Midbrain (tissue), 1 donor: Measurements from ENCODE around the gene HECW1.

Experiments
- DNase-seq: peaks from one replicate; lab custom pipeline; 2025; lab: John Stamatoyannopoulos, UW

Gene HECW1

GRCh38 chr7:43148161-43148731, 35.8 kb downstream of the HECW1 start:
- DNase-seq, result no peak

- no peak for DNase-seq
Measured at GRCh38 chr7:43151076-43151475, 38.6 kb downstream of the HECW1 start.

DNA sequence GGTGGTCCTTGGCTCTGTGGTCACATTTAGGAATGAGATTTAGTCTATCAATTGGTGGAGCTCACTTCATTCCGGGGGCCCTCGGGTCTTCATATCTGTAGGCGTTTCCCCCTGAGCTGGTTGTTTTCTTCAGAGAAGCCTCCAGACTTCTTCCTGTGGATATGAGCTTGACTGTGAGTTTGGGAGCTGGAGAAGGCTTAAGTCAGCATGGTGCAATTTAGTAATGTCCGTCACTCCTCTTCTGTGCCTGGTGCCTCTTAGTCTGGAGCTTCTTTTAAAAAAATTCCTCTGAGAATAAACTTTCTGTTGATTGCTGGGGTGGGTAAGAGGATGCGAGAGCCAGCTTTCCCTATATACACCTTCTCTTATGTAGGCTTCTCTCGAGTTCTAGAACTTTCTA, 40.2 kb downstream of the HECW1 start:
- DNase-seq, result no peak

DNA sequence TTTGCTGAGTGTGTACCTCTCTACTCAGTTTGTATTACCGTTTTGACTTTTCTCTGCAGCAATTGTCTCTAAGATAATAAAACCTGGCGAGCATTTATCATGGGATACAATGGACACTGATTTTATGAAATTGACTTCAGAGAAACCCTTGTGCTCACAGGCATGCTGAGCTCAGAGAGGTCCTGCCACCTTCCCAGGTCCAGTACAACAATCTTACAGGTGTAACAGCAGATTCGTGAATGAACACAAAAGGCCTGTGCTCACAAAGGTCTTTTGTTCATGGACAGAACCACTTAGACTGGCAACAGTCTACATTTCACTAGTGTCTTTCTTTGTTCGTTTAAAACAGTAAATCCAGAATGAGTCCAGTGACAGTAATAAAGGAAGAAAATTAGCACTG, 43.2 kb downstream of the HECW1 start:
- no peak for DNase-seq

- DNase-seq, result no peak
Measured at GRCh38 chr7:43163885-43164284, 51.4 kb downstream of the HECW1 start.

GRCh38 chr7:43164757-43165156, 52.3 kb downstream of the HECW1 start:
- peak; percentile 31 for DNase-seq

- DNase-seq, result no peak
Measured at GRCh38 chr7:43166686-43167085, 54.2 kb downstream of the HECW1 start.

- no peak for DNase-seq
Measured at GRCh38 chr7:43169076-43169475, 56.6 kb downstream of the HECW1 start.

- no peak for DNase-seq
Measured at GRCh38 chr7:43170571-43170970, 58.1 kb downstream of the HECW1 start.

DNA sequence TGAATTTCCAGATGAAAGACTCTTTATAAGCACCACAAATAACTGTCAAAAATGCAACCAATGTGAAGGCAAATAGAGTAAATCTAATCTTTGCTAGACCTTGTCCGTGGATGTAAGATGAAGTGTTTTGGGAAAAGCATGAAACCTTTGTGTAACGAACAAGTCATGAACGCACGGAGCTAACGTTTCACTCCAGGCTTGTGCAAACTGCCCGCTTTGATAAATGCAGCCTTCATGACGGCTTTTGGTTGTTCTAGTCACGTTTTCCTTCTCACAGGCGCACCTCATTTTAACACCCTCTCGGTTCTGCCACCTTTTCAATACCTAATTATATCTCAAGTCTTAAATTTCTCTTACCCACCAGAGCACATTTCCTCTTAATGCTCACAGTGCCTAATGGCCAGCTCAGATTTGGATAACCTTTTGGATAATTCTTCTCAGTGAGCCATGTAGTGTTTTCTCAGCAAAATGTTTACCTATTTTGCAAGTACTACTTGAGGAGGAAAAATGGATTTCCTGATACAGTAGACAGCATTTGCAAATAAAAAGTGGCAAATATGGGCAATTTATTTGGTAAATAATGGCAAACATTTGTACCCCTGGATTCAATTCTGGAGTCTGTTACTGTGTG, 63.2 kb downstream of the HECW1 start:
- no peak for DNase-seq

GRCh38 chr7:43179393-43179792, 66.9 kb downstream of the HECW1 start:
- DNase-seq, result no peak

DNA sequence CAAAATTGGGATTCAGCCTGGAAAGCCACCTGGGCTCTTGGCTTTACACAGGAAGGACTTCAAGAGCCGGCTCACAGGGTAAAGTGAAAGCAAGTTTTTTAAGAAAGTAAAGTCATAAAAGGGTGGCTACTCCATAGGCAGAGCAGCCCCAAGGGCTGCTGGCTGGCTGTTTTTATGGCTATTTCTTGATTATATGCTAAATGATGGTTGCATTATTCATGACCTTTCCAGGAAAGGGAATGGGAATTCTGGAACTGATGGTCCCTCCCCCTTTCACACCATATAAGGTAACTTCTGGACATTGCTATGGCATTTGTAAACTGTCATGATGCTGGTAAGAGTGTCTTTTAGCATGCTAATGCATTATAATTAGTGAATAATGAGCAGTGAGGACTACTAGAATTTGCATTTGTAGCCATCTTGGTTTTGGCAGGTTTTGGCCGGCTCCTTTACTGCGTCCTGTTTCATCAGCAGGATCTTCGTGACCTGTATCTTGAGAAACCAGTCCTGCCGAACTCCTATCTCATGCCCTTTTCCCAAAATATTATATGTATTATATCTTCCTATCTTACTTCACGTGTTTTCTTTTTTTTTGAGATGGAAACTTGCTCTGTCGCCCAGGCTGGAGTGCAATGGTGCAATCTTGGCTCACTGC, 80.5 kb downstream of the HECW1 start:
- DNase-seq, result no peak

GRCh38 chr7:43193893-43194292, 81.4 kb downstream of the HECW1 start:
- DNase-seq, result no peak

DNA sequence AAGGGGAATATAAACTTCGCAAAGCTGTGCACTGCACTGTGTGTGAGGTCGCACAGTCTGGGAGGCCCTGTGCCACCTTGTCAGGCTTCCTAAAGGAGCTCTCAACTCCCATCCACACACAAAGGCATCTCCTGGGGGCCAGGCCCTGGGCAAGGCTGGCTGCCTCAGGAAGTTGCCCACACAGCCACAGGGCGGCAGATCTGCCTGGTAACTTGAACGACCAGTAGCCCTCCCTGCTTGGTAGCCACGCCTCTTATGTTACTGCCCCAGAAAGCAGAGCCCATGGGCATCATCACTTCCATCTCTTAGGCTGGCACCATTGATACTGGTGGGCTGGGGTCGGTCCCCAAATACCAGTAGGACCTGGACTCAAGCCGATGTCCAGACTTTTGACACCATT, 82.8 kb downstream of the HECW1 start:
- no peak for DNase-seq

DNA sequence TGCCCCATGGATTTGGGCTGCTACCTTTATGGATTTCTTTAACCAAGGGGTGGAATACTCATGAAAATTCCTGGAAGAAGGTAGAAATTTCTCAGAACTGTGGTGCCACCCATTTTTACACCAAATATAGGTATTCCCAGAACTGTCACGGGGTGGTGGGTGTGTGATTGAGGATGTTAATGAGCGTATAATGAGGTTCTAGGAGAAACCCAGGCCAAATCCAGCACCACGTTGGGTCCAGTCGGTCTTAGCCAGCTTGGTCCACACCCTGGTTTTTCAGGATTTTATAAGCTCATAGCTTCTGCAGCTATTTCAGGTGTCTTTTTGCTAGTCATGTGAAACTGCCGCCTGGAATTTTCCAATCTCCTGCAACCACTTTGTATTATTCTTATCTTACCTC, 83.3 kb downstream of the HECW1 start:
- no peak for DNase-seq

DNA sequence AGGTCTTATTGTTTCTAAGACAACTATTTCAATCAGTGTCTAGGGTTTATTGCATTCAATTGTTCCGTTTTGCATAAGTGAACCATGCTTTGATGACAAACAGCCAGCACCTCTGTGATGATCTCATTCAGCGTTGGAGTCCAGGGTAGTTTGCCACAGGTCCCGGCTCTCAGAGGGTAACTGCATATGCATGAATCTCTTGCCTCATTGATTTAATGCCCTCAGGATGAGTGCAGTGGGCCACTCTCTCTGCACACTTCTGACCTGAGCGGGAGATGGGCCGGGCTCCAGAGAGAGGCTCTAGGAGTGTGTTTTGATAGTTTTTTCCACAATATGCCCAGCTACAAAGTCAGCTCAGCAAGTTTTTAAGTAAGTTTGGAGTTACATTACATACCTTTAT, 83.9 kb downstream of the HECW1 start:
- no peak for DNase-seq

DNA sequence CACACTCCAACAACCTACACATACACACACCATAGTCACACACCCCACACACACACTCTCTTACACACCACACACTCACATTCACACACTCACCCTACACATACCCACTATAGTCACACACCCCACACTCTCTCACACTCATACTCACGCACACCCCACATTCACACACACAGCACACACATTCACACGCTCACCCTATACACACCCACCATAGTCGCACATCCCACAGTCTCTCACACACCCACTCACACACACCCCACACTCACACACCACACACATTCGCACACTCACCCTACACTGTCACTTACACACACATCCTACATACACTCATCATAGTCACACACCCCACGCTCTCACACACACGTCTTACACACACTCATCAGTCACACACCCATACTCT, 85.6 kb downstream of the HECW1 start:
- no peak for DNase-seq

GRCh38 chr7:43198599-43199090, 86.2 kb downstream of the HECW1 start:
- DNase-seq, result no peak

- no peak for DNase-seq
Measured at GRCh38 chr7:43199371-43200160, 87.1 kb downstream of the HECW1 start.

DNA sequence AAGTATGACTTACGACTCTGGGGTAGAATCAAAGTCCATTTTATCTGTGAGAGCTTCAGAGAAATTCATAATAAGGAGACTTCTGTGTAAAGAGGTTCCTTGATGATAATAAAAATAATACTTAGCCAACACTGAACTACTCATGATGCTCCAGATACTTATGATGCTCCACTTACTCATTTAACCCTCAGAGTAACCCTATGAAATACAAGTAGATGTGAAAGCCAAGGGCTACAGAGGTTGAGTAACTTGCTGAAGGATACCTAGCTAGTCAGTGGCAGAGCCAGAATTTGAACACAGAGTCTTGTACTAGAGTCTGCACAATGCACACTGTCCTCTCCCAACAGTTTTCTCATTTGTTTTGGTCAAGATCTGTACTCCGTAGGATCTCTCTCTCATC, 89.5 kb downstream of the HECW1 start:
- DNase-seq, result no peak

GRCh38 chr7:43204081-43204480, 91.6 kb downstream of the HECW1 start:
- no peak for DNase-seq

DNA sequence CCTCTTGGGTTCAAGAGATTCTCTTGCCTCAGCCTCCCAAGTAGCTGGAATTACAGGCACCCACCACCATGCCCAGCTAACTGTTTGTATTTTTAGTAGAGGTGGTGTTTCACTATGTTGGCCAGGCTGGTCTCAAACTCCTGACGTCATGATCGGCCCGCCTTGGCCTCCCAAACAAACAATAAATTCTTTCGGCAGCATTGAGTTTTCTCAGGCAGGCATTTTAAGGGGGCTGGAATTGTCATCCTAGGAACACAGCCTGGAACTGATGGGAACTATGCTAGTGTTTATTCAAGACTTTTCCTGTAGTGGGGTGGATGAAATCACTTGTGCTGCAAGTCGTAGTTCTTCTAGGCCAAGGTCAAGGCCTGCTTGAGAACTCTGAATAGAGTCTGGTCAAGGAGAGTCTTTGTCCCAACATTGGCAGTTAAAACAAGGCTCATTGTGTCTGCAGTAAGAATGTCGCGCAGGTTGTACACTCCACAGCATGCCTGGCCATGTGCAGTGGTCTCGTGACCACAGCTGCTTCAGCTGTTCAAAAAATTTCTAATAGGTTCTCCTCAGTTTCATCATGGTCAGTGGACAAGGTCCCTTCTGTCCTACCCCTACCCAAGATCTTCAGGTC, 92.8 kb downstream of the HECW1 start:
- no peak for DNase-seq
